ENCODE data around the gene ZNF595.
"Not testable (repeated sequence)": the region's sequence is repeated elsewhere in the genome, so short reads cannot be mapped to it uniquely, and the experiment has no call there.

The ZNF595 gene
- long read RNA-seq, donor 1, transcript ZNF595-205 (4 exons, 2,911 nt), result major isoform, 6 of 11 reads
- long read RNA-seq, donor 1, partial matches to known transcripts, result 0 of 11 reads
- long read RNA-seq, donor 1, other reads (novel, unspliced or antisense), result 0 of 11 reads
- long read RNA-seq, donor 2, transcript ZNF595-205 (4 exons, 2,911 nt), result major isoform, 6 of 8 reads
- long read RNA-seq, donor 2, partial matches to known transcripts, result 0 of 8 reads
- long read RNA-seq, donor 2, other reads (novel, unspliced or antisense), result 0 of 8 reads
- long read RNA-seq, donor 3, partial matches to known transcripts, result 0 of 4 reads
- long read RNA-seq, donor 3, other reads (novel, unspliced or antisense), result 0 of 4 reads
- long read RNA-seq, donor 4, transcript ZNF595-201 (3 exons, 747 nt), result major isoform, 10 of 27 reads
- long read RNA-seq, donor 4, transcript ZNF595-202 (4 exons, 1,072 nt), result minor isoform, 9 of 27 reads
- long read RNA-seq, donor 4, transcript ZNF595-205 (4 exons, 2,911 nt), result minor isoform, 7 of 27 reads
- long read RNA-seq, donor 4, partial matches to known transcripts, result 0 of 27 reads
- long read RNA-seq, donor 4, other reads (novel, unspliced or antisense), result 0 of 27 reads
- long read RNA-seq, donor 5, transcript ZNF595-205 (4 exons, 2,911 nt), result major isoform, 7 of 10 reads
- long read RNA-seq, donor 5, partial matches to known transcripts, result 0 of 10 reads
- long read RNA-seq, donor 5, other reads (novel, unspliced or antisense), result 0 of 10 reads
- long read RNA-seq, donor 6, partial matches to known transcripts, result 0 of 5 reads
- long read RNA-seq, donor 6, other reads (novel, unspliced or antisense), result 0 of 5 reads
- long read RNA-seq, donor 7, transcript ZNF595-205 (4 exons, 2,911 nt), result major isoform, 11 of 19 reads
- long read RNA-seq, donor 7, partial matches to known transcripts, result 5 of 19 reads
- long read RNA-seq, donor 7, other reads (novel, unspliced or antisense), result 0 of 19 reads
- long read RNA-seq, donor 8, transcript ZNF595-205 (4 exons, 2,911 nt), result major isoform, 6 of 6 reads
- long read RNA-seq, donor 8, partial matches to known transcripts, result 0 of 6 reads
- long read RNA-seq, donor 8, other reads (novel, unspliced or antisense), result 0 of 6 reads

DNA sequence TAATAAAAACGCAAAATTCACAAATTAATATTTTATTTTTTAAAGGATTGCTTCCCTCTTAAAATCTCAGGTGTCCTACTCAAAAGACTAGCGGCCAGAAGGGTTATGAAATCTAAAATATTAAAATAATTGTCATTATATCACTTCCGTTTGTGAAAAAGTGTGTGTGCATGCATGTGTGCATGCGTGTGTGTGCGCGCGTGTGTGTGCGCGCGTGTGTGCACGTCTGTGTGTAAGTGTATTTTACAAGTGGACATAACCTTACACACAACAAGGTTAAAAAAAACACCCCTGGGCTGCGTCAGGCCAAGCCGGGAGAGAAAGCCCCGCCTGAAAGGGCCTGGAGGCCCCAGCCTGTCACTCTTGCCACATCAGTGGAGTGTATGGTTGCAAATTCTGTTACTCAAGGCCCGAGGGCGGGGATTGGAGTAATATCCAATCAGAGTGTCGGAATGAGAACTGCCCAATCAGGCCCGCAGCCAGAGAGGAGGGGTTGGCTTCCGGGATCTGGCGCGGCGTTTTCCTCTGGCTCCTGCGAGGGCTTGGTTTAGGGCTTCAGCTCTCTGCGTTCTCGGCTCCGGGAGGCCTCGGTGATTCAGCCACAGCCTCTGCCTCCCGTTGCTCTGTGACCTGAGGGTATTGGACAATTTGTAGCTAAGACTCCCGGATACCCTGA lies at the start of gene ZNF595:
TSS of gene ZNF595 (plus strand) at position 518 of the 676 bp plus-strand sequence. CDS start 168 bp downstream, outside the sequence.
- not testable (repeated sequence) for DNase-seq

DNA sequence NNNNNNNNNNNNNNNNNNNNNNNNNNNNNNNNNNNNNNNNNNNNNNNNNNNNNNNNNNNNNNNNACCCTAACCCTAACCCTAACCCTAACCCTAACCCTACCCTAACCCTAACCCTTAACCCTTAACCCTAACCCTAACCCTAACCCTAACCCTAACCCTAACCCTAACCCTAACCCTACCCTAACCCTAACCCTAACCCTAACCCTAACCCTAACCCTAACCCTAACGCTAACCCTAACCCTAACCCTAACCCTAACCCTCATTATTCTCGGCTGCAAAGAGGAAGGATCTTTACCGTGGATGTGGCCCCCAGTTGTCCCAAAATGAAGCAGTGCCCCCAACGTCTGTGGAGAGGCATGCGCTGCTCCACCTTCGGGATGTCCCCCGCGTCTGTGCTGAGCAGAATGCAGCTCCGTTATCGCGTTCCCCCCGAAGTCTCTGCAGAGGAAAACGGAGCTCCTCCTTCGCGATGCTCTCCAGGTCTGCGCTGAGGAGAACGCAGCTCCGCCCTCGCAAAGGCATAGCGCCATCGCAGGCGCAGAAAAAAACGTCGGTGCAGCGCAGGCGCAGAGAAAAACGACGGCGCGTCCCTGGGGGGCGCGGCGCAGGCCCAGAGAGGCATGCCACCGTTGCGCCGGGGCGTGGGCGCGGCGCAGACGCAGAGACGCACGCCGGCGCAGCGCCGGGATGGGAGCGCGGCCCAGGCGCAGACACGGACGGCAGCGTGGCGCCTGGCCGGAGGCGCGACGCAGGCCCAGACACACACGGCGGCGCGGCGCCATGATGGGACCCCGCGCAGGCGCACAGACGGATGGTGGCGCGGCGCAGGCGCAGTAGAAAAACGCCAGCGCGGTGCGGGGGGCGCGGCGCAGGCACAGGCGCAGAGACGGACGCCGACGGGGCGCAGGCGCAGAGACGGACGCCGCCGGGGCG lies 42.9 kb upstream of the ZNF595 start:
- peak; percentile 3 for DNase-seq

DNA sequence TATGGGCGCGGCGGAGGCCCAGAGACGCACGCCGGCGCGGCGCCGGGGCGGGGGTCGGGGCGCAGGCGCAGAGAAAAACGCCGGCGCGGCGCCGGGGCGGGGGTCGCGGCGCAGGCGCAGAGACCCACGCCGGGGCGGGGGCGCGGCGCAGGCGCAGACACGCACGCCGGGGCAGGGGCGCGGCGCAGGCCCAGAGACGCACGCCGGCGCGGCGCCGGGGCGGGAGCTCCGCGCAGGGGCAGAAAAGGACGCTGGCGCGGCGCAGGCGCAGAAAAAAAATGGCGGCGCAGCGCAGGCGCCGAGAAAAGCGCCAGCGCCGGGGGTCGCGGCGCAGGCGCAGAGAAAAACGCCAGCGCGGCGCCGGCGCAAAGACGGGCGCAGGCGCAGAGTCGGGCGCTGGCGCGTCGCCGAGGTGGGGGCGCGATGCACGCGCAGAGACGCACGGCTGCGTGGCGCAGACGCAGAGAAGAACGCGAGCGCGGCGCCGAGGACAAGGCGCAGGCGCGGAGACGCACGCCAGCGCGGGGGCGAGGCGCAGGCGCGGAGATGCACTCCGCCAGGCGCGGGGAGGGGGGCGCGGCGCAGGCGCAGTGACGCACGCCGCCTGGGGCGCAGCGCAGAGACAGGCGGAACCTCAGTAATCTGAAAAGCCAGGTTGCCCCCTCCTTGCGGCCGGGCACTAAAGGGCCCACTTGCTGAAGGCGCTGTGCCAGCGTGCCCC lies 41.9 kb upstream of the ZNF595 start:
- not testable (repeated sequence) for DNase-seq

DNA sequence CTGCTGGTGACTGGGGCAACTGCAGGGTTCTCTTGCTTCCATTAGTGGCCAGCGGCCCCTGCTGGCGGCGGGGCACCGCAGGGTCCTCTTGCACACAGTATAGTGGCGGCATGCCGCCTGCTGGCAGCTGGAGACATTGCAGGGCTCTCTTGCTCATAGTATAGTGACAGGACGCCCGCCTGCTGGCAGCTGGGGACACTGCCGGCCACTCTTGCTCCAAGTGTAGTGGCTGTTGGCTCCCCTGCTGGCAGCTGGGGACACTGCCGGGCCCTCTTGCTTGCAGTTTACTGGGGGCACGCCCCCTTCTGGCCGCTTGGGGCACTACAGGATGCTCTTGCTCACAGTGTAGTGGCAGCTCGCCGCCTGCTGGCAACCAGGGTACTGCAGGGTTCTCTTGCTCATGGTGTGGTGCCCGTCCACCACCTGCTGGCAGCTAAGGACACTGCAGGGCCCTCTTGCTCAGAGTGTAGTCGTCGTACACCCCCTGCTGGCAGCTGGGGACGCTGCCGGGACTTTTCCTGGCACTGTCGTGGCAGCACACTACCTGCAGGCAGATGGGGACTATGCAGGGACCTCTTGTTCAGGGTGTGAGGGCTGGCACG lies 41.2 kb upstream of the ZNF595 start:
- not testable (repeated sequence) for DNase-seq

DNA sequence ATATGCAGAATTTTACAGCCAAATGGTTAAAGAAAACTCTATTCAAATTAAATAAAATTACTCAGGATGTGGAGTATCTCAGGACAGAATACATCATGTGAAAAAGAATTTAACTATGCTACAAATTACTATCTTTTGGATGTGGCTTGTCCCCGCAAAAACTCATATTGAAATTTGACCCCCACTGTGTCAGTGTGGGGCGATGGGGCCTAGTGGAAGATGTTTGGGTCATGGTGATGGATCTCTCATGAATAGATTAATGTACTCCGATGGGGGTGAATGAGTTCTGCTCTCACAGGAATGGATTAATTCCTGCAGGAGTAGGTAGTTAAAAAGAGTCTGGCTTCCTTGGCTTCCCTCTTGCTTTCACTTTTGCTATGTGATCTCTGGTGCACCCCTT lies 35.0 kb upstream of the ZNF595 start:
- DNase-seq, result not testable (repeated sequence)

DNA sequence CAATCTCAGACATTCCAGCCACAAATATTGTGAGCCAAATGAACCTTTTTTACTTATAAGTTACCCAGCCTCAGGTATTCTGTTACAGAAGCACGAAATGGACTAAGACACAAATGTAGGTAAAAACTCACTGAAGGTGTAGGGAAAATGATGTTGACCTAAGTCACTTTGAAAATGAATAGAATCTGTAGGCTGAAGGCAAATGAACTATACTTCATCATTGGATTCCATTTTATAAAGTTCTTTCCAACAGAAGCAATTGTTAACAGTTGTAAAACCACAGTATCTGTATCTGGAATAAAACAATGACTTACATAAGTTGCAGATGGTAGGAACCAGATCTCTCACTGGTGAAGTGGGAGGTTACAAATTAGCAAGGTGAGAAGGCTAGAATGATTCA lies 34.5 kb upstream of the ZNF595 start:
- not testable (repeated sequence) for DNase-seq

DNA sequence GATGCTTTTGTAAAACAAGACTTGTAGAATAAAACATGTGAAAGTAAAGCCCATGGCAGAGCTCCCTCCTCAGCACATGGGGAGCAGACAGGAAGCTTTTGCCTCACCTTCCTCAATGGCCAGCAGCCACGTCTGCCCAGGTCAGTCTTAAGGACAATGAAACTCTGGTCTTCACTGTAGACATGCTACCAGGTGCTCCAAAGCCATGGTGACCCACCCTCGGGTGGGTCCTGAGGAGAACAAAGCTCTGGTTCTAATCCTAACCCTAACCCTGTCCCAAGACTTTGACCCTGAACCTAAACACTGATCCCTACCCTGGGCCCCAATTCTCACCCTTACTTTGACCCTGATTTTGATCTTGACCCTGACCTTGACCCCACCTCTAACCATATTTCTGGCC lies 30.2 kb upstream of the ZNF595 start:
- not testable (repeated sequence) for DNase-seq

DNA sequence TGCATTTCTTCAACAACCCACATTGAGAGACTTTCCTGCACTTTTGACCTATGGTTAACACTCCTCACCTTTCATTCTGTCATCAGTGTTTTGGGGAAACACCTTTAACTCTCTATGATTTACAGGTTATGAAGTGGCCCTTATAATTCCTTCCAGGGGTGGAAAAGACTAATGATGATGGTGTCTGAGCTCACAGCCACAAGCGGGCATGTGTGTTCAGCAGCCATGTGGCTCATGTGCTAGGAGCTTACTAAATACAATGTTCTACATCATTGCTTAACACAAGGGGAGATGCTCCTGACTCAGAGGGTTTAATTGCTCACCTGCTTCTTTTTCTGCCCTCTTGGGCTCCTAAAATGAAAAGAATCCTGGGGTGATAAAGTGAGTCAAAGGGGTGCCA lies 28.8 kb upstream of the ZNF595 start:
- DNase-seq, result not testable (repeated sequence)

DNA sequence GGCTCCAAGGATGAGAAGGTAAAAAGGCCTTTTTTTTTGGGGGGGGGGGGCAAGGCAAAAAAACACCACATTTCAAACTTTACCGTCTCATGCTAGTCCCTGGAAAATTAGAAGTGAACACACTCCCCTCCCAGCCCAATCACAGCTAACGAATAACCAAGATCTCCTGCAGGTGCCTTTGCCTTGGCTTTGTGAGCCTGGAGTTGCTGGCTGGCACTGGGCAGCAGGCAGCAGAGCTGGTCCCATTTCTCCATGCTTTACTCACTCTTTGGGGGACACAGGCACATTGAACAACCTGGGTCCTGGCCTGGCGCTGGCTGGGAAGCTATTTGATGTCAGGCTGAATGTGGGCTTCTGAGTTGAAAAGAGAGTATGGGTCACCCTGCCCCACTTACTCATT lies 25.6 kb upstream of the ZNF595 start:
- peak; percentile 0 for DNase-seq

DNA sequence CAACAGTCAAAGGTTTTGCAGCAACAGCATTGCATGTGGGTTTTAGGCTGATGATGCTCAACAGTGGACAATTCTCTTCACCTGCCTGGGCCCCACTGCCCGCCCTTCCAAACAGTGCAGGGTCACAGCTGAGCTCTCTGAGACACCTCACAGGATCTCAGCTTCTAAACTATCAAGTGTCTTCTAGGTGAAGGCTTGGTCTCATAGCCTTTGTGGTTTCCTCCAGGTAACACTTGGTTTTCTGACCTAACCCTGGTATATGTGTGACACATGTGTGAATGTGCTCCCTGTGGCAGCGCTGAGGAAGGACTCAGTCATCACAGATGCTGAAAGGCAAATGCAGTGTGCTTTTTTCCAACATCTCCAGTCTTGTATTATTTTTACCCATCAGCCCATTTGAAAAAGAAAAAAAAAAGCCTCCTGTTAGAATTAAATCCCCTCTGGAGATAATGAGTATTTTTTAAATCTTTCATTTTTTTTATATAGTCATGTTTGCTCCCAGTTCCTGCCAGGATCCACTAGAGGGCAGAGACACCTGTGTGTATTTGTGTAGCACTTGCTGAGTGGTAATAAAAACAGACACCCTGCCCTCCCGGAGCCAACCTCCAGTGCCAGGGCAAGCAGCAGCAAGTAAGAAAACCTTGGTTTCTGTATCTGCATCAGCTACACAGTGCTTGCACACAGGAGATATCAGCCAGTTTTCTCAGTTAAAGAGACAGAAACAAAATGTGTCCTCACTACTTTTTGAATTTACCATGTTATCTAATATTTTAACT lies 24.2 kb upstream of the ZNF595 start:
- not testable (repeated sequence) for DNase-seq

DNA sequence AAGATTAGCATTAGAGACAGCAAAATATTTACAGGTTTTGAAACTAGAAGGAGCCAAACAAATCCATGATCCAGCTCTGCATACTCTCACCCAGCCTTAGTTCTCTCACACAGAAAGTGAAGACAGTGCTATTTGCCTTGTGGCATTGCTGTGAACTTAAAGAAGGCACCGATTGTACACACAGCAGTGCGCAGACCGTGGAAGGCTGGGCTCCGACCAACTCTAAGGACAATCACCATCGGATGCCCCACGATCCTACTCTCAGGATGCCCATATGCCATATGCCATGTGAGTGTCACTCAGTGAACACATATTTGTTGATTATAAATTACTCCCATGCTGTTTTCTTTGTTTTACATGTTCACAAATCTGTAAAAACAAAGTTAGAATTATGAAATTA lies 19.8 kb upstream of the ZNF595 start:
- DNase-seq, result not testable (repeated sequence)

DNA sequence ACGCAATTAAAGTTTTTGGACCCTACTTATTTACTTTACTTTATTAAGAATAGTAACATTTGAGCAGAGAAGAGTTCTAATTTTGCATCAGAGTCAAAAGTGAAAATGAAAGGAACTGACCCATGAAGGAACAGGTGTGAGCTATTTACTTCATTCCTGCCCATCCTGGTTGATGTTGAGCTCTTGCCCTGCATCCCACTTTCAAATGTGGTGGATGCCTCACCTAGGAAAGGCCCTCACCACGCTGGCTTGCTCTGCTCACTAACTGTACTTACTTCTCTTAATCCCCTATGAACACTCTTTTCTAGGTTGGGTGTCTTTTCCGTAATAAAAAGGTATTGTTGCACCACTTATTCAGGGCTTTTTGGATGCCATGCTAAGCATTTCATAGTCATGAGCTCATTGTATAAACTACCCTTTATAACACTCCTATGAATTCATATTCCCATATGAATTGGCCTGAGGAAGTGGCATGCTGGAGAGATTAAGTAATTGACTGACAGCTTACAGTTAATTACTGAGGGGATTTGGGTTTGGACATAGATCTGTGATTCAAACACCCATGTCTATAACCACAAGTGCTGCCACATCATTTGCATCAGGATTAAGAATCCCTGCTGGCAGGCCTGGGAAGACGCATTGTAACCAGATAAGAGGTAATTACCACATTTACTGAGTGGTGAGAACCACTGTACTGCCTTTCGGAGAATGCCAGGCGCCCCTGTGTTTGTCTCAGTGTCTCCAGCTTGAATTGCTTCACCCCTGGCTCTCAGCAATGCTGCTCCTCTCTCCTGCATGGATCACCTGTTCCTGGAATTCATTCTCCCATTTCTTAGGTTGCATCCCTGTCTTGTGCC lies 16.3 kb upstream of the ZNF595 start:
- DNase-seq, result not testable (repeated sequence)

DNA sequence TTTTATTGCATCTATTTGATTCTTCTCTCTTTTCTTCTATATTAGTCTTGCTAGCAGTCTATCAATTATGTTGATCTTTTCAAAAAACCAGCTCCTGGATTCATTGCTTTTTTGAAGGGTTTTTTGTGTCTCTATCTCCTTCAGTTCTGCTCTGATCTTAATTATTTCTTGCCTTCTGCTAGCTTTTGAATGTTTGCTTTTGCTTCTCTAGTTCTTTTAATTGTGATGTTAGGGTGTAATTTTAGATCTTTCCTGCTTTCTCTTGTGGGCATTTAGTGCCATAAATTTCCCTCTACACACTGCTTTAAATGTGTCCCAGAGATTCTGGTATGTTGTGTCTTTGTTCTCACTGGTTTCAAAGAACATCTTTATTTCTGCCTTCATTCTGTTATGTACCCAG lies 14.9 kb upstream of the ZNF595 start:
- DNase-seq, result not testable (repeated sequence)

DNA sequence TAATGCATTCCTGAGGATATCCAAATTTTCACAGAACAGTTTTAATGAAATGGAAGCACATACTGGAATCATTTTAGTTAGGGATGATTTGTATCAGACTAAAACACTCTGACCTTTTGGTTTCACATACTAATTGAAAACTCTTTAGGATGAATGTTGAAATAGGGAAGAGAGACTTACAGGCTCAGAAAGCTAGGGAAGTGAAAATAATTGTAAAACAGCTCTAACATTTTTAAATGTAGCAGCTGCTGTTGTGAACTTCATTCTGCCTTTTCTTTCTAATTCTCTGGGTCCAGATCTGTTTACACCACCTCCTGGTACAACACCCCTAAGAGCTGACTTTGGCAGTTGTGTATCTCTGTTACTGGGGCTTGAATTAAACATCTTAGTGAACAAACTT lies 9.7 kb upstream of the ZNF595 start:
- not testable (repeated sequence) for DNase-seq

DNA sequence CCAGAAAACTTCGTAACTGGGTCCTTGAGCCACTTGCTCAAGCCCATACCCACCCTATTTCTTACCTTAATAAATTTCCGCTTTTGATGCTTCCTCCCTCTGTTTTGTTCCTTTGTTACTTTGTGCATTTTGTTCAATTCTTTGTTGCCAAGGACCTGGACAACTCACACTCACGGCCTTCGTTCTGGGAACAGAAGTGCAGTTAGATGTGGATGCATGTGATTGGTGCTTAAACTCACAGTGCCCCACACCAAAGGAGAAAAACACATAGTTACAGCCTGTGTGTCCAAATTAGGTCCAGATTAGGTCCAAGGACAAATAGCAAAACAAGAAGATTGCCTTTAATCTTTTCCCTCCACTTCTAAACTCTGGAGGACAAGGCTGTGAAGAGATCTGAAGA lies 1.9 kb upstream of the ZNF595 start:
- not testable (repeated sequence) for DNase-seq

DNA sequence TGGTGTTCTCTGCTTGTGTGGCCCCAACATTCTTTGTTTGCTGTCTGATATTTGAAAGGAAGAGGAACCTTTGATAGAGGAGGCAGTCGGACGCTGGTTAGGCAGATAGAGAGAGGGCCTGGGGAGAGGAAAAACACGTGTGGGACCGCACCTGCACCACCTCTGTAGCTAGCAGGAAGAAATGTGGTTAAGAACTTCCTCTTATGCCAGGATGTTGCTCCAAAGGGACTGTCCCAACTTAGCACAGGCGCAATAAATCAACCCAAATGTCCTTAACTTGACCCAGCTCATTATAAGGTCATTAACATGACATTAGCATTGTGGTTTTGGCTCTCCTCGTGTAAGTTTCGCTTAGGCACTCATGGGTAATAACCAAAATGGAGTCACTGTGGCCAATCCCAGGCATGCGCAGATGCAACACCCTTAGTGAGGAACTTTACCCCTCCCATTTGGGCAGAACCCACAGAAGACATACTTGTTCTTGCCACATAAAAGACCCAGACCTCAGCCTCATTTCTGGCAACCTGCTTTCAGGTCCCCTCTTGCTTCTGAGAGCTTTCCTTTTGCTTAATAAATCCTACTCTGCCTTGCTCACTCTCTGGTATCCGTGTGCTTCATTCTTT lies 1.4 kb upstream of the ZNF595 start:
- not testable (repeated sequence) for DNase-seq

DNA sequence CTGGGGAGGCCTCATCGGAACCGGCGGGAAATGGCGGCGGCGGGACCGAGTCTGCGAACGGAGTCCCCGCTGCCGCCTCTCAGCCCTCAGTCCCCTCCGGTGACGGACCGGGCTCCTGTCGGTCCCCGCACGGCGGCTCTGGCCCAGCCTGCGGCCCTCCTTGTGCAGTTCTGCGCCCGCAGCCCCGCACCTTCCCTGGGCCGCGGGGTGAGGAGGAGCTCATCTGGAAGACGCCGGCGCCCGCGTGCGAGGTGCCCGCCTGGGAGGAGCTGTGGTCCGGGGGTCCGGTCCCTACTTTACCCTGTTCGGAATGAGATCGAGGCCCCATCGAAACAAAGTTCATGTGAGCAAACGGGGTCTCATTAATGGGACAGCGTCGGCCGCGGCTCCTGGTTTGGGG lies 400 bp downstream of the ZNF595 start:
- not testable (repeated sequence) for DNase-seq

Data from right kidney (tissue), 9 donors.